Psoas muscle (tissue), 8 donors: ENCODE data around the gene AHRR. TPM values are rescaled to one million over a fixed set of nuclear protein-coding genes. Genes with fewer than 3 reads are reported as not detected.
A peak's percentile ranks its signal among the peaks of the same experiment; 100 is the strongest.

Experiments
- ATAC-seq, 4 donors: fragments of 200-7000 bp; cut with Tn5 transposase; one replicate each; pipeline ENCODE4 v1.9.1; 2020; ENCODE audit warnings: moderate library complexity in 3 of 4, mild to moderate bottlenecking in 2 of 4
- DNase-seq, 2 donors: peaks; one replicate each; pipeline ENCODE4 v3.0.0-alpha.2; 2020
- H3K27ac ChIP-seq: fragments of 200-600 bp; one replicate; pipeline ENCODE4 v1.8.0; 2022
- H3K27me3 ChIP-seq, 3 donors: fragments of 200-600 bp in 1 of 3; one replicate each; pipeline versions ENCODE4 v1.6.1 to v1.8.0; 2013 to 2022; ENCODE audit warnings: low read length in 2 of 3, mild to moderate bottlenecking in 2 of 3, moderate library complexity in 1 of 3; ENCODE audit not compliant: insufficient read depth in 3 of 3
- H3K36me3 ChIP-seq, 2 donors: fragments of 200-600 bp in 1 of 2; one replicate each; pipeline versions ENCODE4 v1.6.1 to v1.8.0; 2013 to 2022; ENCODE audit warnings: low read depth in 1 of 2, mild to moderate bottlenecking in 1 of 2, moderate library complexity in 1 of 2; ENCODE audit not compliant: insufficient read depth in 1 of 2
- H3K4me1 ChIP-seq: fragments of 200-600 bp; one replicate; pipeline ENCODE4 v1.8.0; 2022
- H3K4me3 ChIP-seq: fragments of 200-600 bp; one replicate; pipeline ENCODE4 v1.8.0; 2022; ENCODE audit warnings: mild to moderate bottlenecking
- H3K9me3 ChIP-seq: fragments of 200-600 bp; one replicate; pipeline ENCODE4 v1.8.0; 2022
- CTCF ChIP-seq: fragments of 200-600 bp; IDR thresholded peaks from one replicate; pipeline ENCODE4 v1.8.0; 2022; ENCODE audit warnings: antibody characterized with exemption
- WGBS, 3 donors: extraction: QIAGEN DNeasy Blood & Tissue Kit; methylation state at CpG; one replicate each; pipeline versions ENCODE4 v1.1.6 to v1.1.7; 2013; 5-methylcytosine and 5-hydroxymethylcytosine counted together
- intact Hi-C, 2 donors: fragments of 100-400 bp; cut with DNase I; formaldehyde crosslinking; loops; one replicate each; pipeline versions ENCODE4 v1.11.0 to v1.14.2; 2022
- polyA plus RNA-seq, 3 donors: library from polyadenylated mRNA; stranded (reverse); fragments of 200-250 nt; gene quantifications; one replicate each; pipeline ENCODE4 v1.2.3, GENCODE V29; 2013
- total RNA-seq, 4 donors: library from RNA; stranded (reverse); fragmentation: NEBNext Ultra II Directional in 2 of 4; extraction: Animal tissue kit (Norgen Biotek cat#: 25700) in 2 of 4; gene quantifications; one replicate each; pipeline versions ENCODE4 v1.2.1 to v1.2.4, GENCODE V29; 2021 to 2023
- donor health status: healthy with polysubstance abuse.
- donor health status: DM: no; HTN: no; CAD: no; lungs with moderate emphysema.
- donor health status: Bipolar disorder and iron deficiency.
- donor health status: healthy.
- donor health status: DM: yes; HTN: yes; CAD: no.
- donor health status: DM: no; HTN: no; CAD: no.
- donor health status: DM: no; HTN: no; CAD: no.
- donor health status: DM: yes; HTN: yes; CAD: no.

The AHRR gene
- total and polyA plus RNA-seq, 7 donors, result 0.10 to 7.4 (median 0.45) TPM

GRCh38 chr5:311963-312362 lies 9.6 kb upstream of the AHRR start:
- intact Hi-C loops, result no loop called here
- 83 to 91% (median 87%) methylated on average over 8 of the region's 8 CpGs for WGBS, 3 donors

GRCh38 chr5:312845-313244 lies 8.7 kb upstream of the AHRR start:
- H3K4me3 ChIP-seq, result no peak overlapping the region
- DNase-seq (peak in 1 of 2 donors; percentile 53), ATAC-seq (no peak)
- intact Hi-C loops, result no loop called here
- H3K36me3 ChIP-seq, result peaks cover 3 to 61% of the 10 kb centered on the region in 2 donors
- no peaks in the 10 kb centered on the region for H3K27me3 ChIP-seq
- H3K4me1 ChIP-seq, result no peaks in the 10 kb centered on the region
- no peaks in the 10 kb centered on the region for H3K9me3 ChIP-seq
- 63 to 72% (median 70%) methylated on average over 12 of the region's 12 CpGs for WGBS, 3 donors
- H3K27ac ChIP-seq, result no peak overlapping the region
- no peak for TF ChIP-seq CTCF

More at GRCh38 chr5:311963-312362, 9.6 kb upstream of the AHRR start:
- H3K27ac ChIP-seq, result no peak overlapping the region
- TF ChIP-seq CTCF, result no peak
- H3K4me3 ChIP-seq, result no peak overlapping the region
- H3K4me1 ChIP-seq, result no peaks in the 10 kb centered on the region
- no peaks in the 10 kb centered on the region for H3K9me3 ChIP-seq
- peaks cover 3 to 69% of the 10 kb centered on the region in 2 donors for H3K36me3 ChIP-seq
- DNase-seq (peak in 1 of 2 donors; percentile 39), ATAC-seq (no peak)
- no peaks in the 10 kb centered on the region for H3K27me3 ChIP-seq

- 88 to 93% (median 92%) methylated on average over 7 of the region's 7 CpGs for WGBS, 3 donors
- H3K27me3 ChIP-seq, result no peaks in the 10 kb centered on the region
- no peak overlapping the region for H3K4me3 ChIP-seq
- TF ChIP-seq CTCF, result no peak
- DNase-seq, result no peak
- H3K9me3 ChIP-seq, result no peaks in the 10 kb centered on the region
- H3K36me3 ChIP-seq, result peaks cover 3 to 58% of the 10 kb centered on the region in 2 donors
- H3K4me1 ChIP-seq, result no peaks in the 10 kb centered on the region
- intact Hi-C loops, result no loop called here
- ATAC-seq, result no peak
- H3K27ac ChIP-seq, result no peak overlapping the region
These were observed 8.2 kb upstream of the AHRR start for GRCh38 chr5:313265-313664.

GRCh38 chr5:313806-314376 lies 7.6 kb upstream of the AHRR start:
- no peak for TF ChIP-seq CTCF
- Histone ChIP-seq H3K27ac (no peak overlapping the region), H3K36me3 (peaks cover 3 to 53% of the 10 kb centered on the region in 2 donors), H3K4me1 (no peaks in the 10 kb centered on the region), H3K27me3 (peaks cover 0 to 5% (median 1%) of the 10 kb centered on the region in 3 donors), H3K9me3 (no peaks in the 10 kb centered on the region), H3K4me3 (no peak overlapping the region)
- DNase-seq, result peak in 1 of 2 donors; percentile 12
- ATAC-seq, result no peak
- intact Hi-C loops, result no loop called here
- WGBS, 3 donors, result 84 to 92% (median 85%) methylated on average over 15 to 17 of the region's 17 CpGs
